GM23248 (cell line): Measurements from ENCODE around the gene UQCRHL. TPM values are rescaled to one million over a fixed set of nuclear protein-coding genes. Genes with fewer than 3 reads are reported as not detected.
"Not testable (repeated sequence)": the region's sequence is repeated elsewhere in the genome, so short reads cannot be mapped to it uniquely, and the experiment has no call there.

Source experiments
- DNase-seq: peaks from one replicate; pipeline ENCODE4 v3.0.0-alpha.2; 2015
- H2AFZ ChIP-seq: fragments of 200-600 bp; sonication (generic); 2 replicates; pipeline ENCODE4 v1.6.1; 2016; ENCODE audit warnings: antibody characterized with exemption
- H3F3A ChIP-seq: fragments of 200-600 bp; sonication (generic); 2 replicates; pipeline ENCODE4 v1.6.1; 2016; ENCODE audit warnings: mild to moderate bottlenecking, antibody characterized with exemption, mixed run types; ENCODE audit not compliant: insufficient read depth
- H3K27ac ChIP-seq: fragments of 200-600 bp; sonication (generic); 2 replicates; pipeline ENCODE4 v1.5.1; 2016; ENCODE audit warnings: mild to moderate bottlenecking
- H3K27me3 ChIP-seq: fragments of 200-600 bp; sonication (generic); replicated peaks from 2 replicates; pipeline ENCODE4 v1.6.1; 2016; ENCODE audit warnings: mild to moderate bottlenecking; ENCODE audit not compliant: insufficient read depth
- H3K36me3 ChIP-seq: fragments of 200-600 bp; sonication (generic); 2 replicates; pipeline ENCODE4 v1.6.1; 2016; ENCODE audit warnings: low read depth, mild to moderate bottlenecking
- H3K4me1 ChIP-seq: fragments of 200-600 bp; sonication (generic); 2 replicates; pipeline ENCODE4 v1.6.1; 2016; ENCODE audit warnings: mild to moderate bottlenecking; ENCODE audit not compliant: insufficient read depth
- H3K4me2 ChIP-seq: fragments of 200-600 bp; sonication (generic); one replicate; pipeline ENCODE4 v1.6.1; 2016; ENCODE audit warnings: mild to moderate bottlenecking; ENCODE audit not compliant: unreplicated experiment
- H3K4me3 ChIP-seq: fragments of 200-600 bp; sonication (generic); 2 replicates; pipeline ENCODE4 v1.5.1; 2016; ENCODE audit warnings: mild to moderate bottlenecking
- H3K79me2 ChIP-seq: fragments of 200-600 bp; sonication (generic); 2 replicates; pipeline ENCODE4 v1.6.1; 2016; ENCODE audit warnings: mild to moderate bottlenecking; ENCODE audit not compliant: insufficient read depth
- H3K9ac ChIP-seq: fragments of 200-600 bp; sonication (generic); 2 replicates; pipeline ENCODE4 v1.6.1; 2016; ENCODE audit warnings: mild to moderate bottlenecking
- H3K9me2 ChIP-seq: fragments of 200-600 bp; sonication (generic); 2 replicates; pipeline ENCODE4 v1.6.1; 2016; ENCODE audit warnings: mixed run types, mild to moderate bottlenecking, moderate library complexity; ENCODE audit not compliant: insufficient read depth
- H3K9me3 ChIP-seq: fragments of 200-600 bp; sonication (generic); one replicate; pipeline ENCODE4 v1.6.1; 2017; ENCODE audit warnings: low read depth
- H4K20me1 ChIP-seq: fragments of 200-600 bp; sonication (generic); 2 replicates; pipeline ENCODE4 v1.6.0; 2016; ENCODE audit not compliant: insufficient read depth
- EZH2 ChIP-seq: fragments of 200-600 bp; sonication (generic); IDR thresholded peaks from 2 replicates; pipeline ENCODE4 v1.6.1; 2018; ENCODE audit warnings: antibody characterized with exemption, mild to moderate bottlenecking; ENCODE audit not compliant: insufficient read depth, poor library complexity, severe bottlenecking
- EZH2phosphoT487 ChIP-seq: fragments of 200-600 bp; sonication (generic); IDR thresholded peaks from 2 replicates; pipeline ENCODE4 v1.6.1; 2018; ENCODE audit warnings: antibody characterized with exemption, moderate library complexity, mild to moderate bottlenecking, low read depth; ENCODE audit not compliant: insufficient read depth
- WGBS, 2 experiments: methylation state at CpG; one replicate each; pipeline ENCODE4 v1.1.6; 2015 to 2017; ENCODE audit warnings: low lambda C conversion rate in 2 of 2, low coverage in 1 of 2; ENCODE audit errors: missing lambda C conversion rate in 2 of 2; 5-methylcytosine and 5-hydroxymethylcytosine counted together
- in situ Hi-C: fragments of 300-500 bp; cut with MboI; formaldehyde crosslinking; loops from 2 replicates; pipeline ENCODE4 v1.15.0; 2020
- polyA plus RNA-seq: library from polyadenylated mRNA; unstranded; fragments of >200 nt; fragmentation: Nextera tagmentation; extraction: Ambion mirVana; gene quantifications from 2 replicates; pipeline ENCODE4 v1.2.1, GENCODE V29; 2016
- total RNA-seq: library from RNA; depleted of rRNA; stranded (reverse); fragments of >200 nt; shearing (Covaris generic); gene quantifications from 2 replicates; pipeline ENCODE4 v1.2.3, GENCODE V29; 2014

Gene UQCRHL
- total and polyA plus RNA-seq, 2 experiments from 2014 or later: 0.32 to 0.60 TPM

GRCh38 chr1:15833069-15833679, 25.7 kb upstream of the UQCRHL start:
- Histone ChIP-seq H3K9me3 (no peaks in the 10 kb centered on the region), H3K9me2 (no peaks in the 10 kb centered on the region), H3K4me2 (peak overlapping the region; percentile 100), H3K4me3 (peak overlapping the region; percentile 85), H3K79me2 (peaks cover 24% of the 10 kb centered on the region), H3F3A (peaks cover 24% of the 10 kb centered on the region), H3K27ac (peak overlapping the region; percentile 99), H3K9ac (peak overlapping the region; percentile 98), H3K4me1 (peaks cover 8% of the 10 kb centered on the region), H3K27me3 (no peaks in the 10 kb centered on the region), H4K20me1 (no peaks in the 10 kb centered on the region), H2AFZ (peak overlapping the region; percentile 87), H3K36me3 (no peaks in the 10 kb centered on the region)
- TF ChIP-seq EZH2 (no peak), EZH2phosphoT487 (no peak)
- in situ Hi-C loops: no loop called here
- WGBS, 2 experiments: 2 to 3% methylated on average over 23 to 24 of the region's 24 CpGs
- DNase-seq: peak; percentile 93

GRCh38 chr1:15830258-15830657, 22.8 kb upstream of the UQCRHL start:
- in situ Hi-C loops: no loop called here
- Histone ChIP-seq H3K9me2 (no peaks in the 10 kb centered on the region), H3K79me2 (peaks cover 17% of the 10 kb centered on the region), H3K9ac (no peak overlapping the region), H3K4me2 (no peak overlapping the region), H3K27ac (no peak overlapping the region), H3K4me3 (no peak overlapping the region), H4K20me1 (no peaks in the 10 kb centered on the region), H3K36me3 (no peaks in the 10 kb centered on the region), H2AFZ (no peak overlapping the region), H3K9me3 (no peaks in the 10 kb centered on the region), H3K4me1 (peaks cover 14% of the 10 kb centered on the region), H3F3A (peaks cover 27% of the 10 kb centered on the region), H3K27me3 (no peaks in the 10 kb centered on the region)
- 97 to 98% methylated on average over 1 of the region's 1 CpG for WGBS, 2 experiments
- no peak for TF ChIP-seq EZH2
- no peak for TF ChIP-seq EZH2phosphoT487
- DNase-seq: no peak

DNA sequence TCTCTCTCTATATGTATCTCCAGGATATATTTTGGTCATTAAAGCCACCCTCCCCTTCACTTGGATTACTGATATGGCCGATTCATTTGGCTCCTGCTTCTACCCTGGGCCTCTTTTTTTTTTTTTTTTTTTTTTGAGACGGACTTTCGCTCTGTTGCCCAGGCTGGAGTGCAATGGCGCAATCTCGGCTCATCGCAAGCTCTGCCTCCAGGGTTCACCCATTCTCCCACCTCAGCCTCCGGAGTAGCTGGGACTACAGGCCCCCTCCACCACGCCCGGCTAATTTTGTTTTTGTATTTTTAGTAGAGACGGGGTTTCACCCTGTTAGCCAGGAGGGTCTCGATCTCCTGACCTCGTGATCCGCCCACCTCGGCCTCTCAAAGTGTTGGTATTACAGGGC, 21.5 kb upstream of the UQCRHL start:
- H3K27ac ChIP-seq, H3K9me2 ChIP-seq, H3K4me3 ChIP-seq, DNase-seq, H3K36me3 ChIP-seq, H3K9ac ChIP-seq, H4K20me1 ChIP-seq, H3K4me2 ChIP-seq, H3K27me3 ChIP-seq, H2AFZ ChIP-seq, H3K9me3 ChIP-seq, in situ Hi-C loops: not testable (repeated sequence)
- Histone ChIP-seq H3F3A (peaks cover 19% of the 10 kb centered on the region), H3K79me2 (peaks cover 16% of the 10 kb centered on the region), H3K4me1 (peaks cover 14% of the 10 kb centered on the region)
- 93 to 95% methylated on average over 14 of the region's 14 CpGs for WGBS, 2 experiments

DNA sequence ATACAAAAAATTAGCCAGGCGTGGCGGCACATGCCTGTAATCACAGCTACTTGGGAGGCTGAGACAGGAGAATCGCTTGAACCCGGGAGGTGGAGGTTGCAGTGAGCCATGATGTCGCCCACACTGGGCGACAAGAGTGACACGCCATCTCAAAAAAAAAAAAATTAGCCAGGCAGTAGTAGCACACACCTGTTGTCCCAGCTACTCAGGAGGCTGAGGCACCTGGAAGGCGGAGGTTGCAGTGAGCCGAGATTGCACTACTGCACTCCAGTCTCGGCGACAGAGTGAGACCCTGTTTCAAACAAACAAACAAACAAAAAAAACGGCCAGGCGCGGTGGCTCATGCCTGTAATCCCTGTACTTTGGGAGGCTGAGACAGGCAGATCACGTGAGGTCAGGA, 20.1 kb upstream of the UQCRHL start:
- H3K9me2 ChIP-seq, DNase-seq, in situ Hi-C loops, H3K9ac ChIP-seq, H3K9me3 ChIP-seq, H3K4me2 ChIP-seq, H3F3A ChIP-seq, H4K20me1 ChIP-seq, H3K36me3 ChIP-seq, H3K4me3 ChIP-seq, H2AFZ ChIP-seq, H3K27ac ChIP-seq, H3K27me3 ChIP-seq: not testable (repeated sequence)
- 95% methylated on average over 14 to 15 of the region's 15 CpGs for WGBS, 2 experiments
- H3K4me1 ChIP-seq: peaks cover 10% of the 10 kb centered on the region
- H3K79me2 ChIP-seq: peaks cover 11% of the 10 kb centered on the region; the same call in 1 of the 2 replicates
